ENCODE data around the gene NPEPL1. TPM values are rescaled to one million over a fixed set of nuclear protein-coding genes. Genes with fewer than 3 reads are reported as not detected.
"Not testable (repeated sequence)": the region's sequence is repeated elsewhere in the genome, so short reads cannot be mapped to it uniquely, and the experiment has no call there.

NPEPL1 gene
- total and polyA plus RNA-seq, 8 donors: 25.1 to 44.4 (median 33.3) TPM

DNA sequence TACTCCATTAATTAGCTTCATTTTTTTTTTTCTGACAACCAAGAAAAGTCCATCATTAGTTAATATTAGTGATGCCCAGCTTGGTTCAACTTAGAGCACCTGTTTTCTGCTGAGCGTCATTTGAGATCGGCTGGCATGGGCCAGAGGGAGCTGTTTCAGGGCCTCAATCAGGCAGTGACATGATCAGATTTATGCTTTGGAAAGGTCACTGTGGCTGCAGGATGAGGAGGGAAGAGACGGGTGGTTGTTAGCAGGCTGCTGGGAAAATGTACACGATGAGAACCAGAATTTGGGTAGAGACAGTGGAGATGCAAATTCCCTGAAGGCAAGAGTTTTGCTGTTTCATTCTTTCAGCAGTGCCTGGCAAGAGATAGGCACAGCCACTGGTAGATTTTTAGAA lies 45.9 kb upstream of the NPEPL1 start:
- H3K36me3 ChIP-seq: no peaks in the 10 kb centered on the region
- H3K4me1 ChIP-seq: peaks cover 0 to 8% of the 10 kb centered on the region in 2 donors
- intact Hi-C loops (cut with DNase I): loop anchor here in 1 of 2 donors (10.0 kb wide), 1 partner anchor 412 kb away; no protein-coding TSS in a partner anchor
- TF ChIP-seq, protein P1, sequence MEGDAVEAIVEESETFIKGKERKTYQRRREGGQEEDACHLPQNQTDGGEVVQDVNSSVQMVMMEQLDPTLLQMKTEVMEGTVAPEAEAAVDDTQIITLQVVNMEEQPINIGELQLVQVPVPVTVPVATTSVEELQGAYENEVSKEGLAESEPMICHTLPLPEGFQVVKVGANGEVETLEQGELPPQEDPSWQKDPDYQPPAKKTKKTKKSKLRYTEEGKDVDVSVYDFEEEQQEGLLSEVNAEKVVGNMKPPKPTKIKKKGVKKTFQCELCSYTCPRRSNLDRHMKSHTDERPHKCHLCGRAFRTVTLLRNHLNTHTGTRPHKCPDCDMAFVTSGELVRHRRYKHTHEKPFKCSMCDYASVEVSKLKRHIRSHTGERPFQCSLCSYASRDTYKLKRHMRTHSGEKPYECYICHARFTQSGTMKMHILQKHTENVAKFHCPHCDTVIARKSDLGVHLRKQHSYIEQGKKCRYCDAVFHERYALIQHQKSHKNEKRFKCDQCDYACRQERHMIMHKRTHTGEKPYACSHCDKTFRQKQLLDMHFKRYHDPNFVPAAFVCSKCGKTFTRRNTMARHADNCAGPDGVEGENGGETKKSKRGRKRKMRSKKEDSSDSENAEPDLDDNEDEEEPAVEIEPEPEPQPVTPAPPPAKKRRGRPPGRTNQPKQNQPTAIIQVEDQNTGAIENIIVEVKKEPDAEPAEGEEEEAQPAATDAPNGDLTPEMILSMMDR (IDR thresholded peaks at IDR 0.05): no peak
- H3K27ac ChIP-seq: no peak overlapping the region
- peaks cover 0 to 8% of the 10 kb centered on the region in 2 donors for H3K27me3 ChIP-seq
- H3K9me3 ChIP-seq: no peaks in the 10 kb centered on the region
- no peak for ATAC-seq
- no peak for DNase-seq
- H3K4me3 ChIP-seq: no peak overlapping the region

DNA sequence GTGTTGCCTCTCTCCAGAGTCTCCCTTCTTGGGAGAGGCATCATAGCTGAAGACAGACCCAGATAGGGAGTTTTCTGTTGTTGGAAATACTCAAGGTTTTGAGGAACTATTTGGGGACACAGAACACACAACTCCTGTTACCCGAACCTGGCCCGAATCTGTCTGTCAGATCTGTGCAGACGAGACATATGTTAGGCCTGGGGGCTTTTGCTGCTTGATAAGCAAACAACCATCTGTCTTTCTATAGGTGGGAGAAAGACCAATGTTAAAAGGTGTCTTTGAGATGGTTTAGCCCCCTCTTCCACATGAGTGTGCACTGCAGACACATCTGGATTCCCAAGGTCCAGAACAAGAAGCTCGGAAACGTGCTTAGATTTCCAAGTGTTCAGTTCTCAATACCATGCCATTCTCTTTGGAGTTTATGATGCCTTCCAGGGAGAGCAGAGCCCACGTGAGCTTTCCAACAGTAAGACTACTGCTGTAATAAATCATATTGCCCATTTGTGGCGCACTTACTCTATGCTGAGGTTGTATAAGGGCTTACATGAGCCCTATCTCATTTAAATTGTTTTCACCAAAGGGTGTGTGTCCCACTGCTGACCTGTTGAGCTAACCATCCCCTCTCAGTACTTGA lies 45.3 kb upstream of the NPEPL1 start:
- DNase-seq: no peak
- Histone ChIP-seq H3K4me3 (no peak overlapping the region), H3K27ac (no peak overlapping the region), H3K4me1 (peaks cover 0 to 8% of the 10 kb centered on the region in 2 donors), H3K9me3 (no peaks in the 10 kb centered on the region), H3K27me3 (peaks cover 0 to 8% of the 10 kb centered on the region in 2 donors), H3K36me3 (no peaks in the 10 kb centered on the region)
- intact Hi-C loops (cut with DNase I): loop anchor here in 1 of 2 donors (10.0 kb wide), 1 partner anchor 412 kb away; no protein-coding TSS in a partner anchor
- TF ChIP-seq, protein P1 (IDR thresholded peaks at IDR 0.05): no peak
- ATAC-seq: no peak

DNA sequence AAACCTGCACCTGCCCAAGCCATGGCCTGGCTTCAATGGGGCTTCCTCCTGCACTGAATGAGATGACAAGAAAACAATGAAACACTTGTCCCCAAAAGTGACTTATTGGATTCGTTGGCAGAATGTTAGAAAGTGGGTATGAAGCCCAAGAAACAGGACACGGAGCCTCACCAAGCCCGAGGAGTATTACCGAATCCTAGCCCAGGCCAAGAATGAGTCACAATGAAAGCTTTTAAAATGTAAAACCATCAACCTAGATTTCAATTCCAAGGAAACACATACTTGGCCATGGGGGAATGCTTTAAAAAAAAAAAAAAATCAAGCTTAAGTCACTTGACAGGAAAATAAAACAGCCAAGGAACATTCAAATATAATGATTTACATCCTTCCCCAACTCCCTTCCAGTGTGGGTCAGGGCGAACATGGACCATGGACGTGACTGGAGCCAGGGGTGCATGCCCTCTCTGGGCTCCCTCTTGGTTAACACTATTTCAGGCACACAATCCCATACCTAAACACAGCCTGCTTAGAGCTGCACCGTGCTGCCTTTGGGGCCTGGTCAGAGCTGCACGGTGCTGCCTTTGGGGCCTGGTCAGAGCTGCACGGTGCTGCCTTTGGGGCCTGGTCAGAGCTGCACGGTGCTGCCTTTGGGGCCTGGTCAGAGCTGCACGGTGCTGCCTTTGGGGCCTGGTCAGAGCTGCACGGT lies 44.7 kb upstream of the NPEPL1 start:
- DNase-seq (no peak), ATAC-seq (no peak)
- no peak overlapping the region for H3K27ac ChIP-seq
- H3K4me1 ChIP-seq: peaks cover 5 to 12% of the 10 kb centered on the region in 2 donors
- no peaks in the 10 kb centered on the region for H3K9me3 ChIP-seq
- H3K4me3 ChIP-seq: no peak overlapping the region
- peaks cover 0 to 8% of the 10 kb centered on the region in 2 donors for H3K27me3 ChIP-seq
- TF ChIP-seq, protein P1 (IDR thresholded peaks at IDR 0.05): no peak
- intact Hi-C loops (cut with DNase I): loop anchor here in 1 of 2 donors (10.0 kb wide), 1 partner anchor 413 kb away; no protein-coding TSS in a partner anchor
- H3K36me3 ChIP-seq: no peaks in the 10 kb centered on the region

DNA sequence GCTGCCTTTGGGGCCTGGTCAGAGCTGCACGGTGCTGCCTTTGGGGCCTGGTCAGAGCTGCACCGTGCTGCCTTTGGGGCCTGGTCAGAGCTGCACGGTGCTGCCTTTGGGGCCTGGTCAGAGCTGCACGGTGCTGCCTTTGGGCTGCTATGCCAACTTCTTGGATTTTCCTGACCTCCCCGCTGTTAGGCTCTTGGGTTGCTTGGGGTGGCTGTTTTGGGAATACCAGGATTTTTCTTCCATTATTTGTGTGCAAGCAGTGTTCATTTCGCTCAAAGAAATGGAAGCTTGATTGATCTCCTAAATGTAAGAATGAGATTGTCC lies 44.1 kb upstream of the NPEPL1 start:
- intact Hi-C loops (cut with DNase I): loop anchor here in 1 of 2 donors (10.0 kb wide), 1 partner anchor 414 kb away; no protein-coding TSS in a partner anchor
- H3K9me3 ChIP-seq, DNase-seq: not testable (repeated sequence)

DNA sequence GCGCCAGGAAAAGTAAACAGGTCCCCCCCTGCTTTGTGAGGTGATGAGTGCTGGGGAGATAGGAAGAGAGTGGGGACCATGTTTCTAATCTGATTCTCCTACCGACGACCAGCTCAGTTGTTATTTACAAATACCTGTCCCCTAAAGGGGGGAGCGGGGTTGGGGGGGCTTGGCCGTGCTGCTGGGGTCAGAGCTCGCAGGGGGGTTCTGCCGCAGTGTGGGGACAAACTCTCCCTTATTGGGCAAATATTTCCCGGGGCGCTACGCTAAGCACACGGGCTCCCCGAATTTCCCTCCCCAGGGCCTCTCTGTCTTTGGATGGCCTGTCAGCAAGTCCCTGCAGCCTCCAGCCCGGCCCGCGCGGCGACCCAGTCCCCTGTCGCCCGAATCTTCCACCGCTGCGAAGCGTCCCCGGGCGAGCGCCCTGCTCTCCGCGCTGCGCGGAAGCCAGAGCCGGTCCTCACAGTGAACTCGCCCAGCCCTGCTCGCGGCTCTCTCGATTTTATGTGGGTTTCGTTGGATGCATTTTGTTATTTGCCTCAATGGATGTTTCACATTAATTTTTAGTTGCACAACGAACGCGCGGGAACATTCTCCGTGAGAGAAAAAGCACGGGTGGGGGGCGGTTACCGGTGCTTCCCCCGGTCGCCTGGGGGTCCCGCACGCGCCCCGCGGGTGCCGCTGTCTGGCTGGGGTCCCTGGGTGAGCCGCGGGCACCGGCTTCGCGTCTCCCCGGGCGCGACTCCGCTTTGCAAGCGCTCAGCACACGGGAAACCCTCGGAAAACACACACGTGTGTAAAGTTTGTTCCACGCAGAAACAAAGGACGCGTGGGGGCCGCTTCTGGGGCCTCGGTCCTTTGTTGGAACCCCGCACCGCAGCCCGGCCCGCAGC lies 43.1 kb upstream of the NPEPL1 start:
- Histone ChIP-seq H3K4me1 (peaks cover 20 to 27% of the 10 kb centered on the region in 2 donors), H3K4me3 (peak overlapping the region; percentile 83 to 97), H3K9me3 (no peaks in the 10 kb centered on the region), H3K27ac (peak overlapping the region; percentile 94 to 95), H3K36me3 (no peaks in the 10 kb centered on the region), H3K27me3 (peaks cover 0 to 8% of the 10 kb centered on the region in 2 donors)
- DNase-seq (peak in 2 of 4 donors; percentile 22 to 88), ATAC-seq (no peak)
- intact Hi-C loops (cut with DNase I): loop anchor here in 1 of 2 donors (10.0 kb wide), 1 partner anchor 415 kb away; no protein-coding TSS in a partner anchor
- TF ChIP-seq, protein P1 (IDR thresholded peaks at IDR 0.05): no peak

More for the DNA sequence above, 44.1 kb upstream of the NPEPL1 start:
- ATAC-seq, H3K36me3 ChIP-seq, H3K4me3 ChIP-seq, H3K27me3 ChIP-seq, H3K27ac ChIP-seq: not testable (repeated sequence)
- peaks cover 10 to 18% of the 10 kb centered on the region in 2 donors for H3K4me1 ChIP-seq

Data from left lung (tissue), 10 donors.